Thoracic aorta (tissue), 2 donors: ENCODE results near the gene NEGR1. TPM values are rescaled to one million over a fixed set of nuclear protein-coding genes. Genes with fewer than 3 reads are reported as not detected.

Source experiments
- ATAC-seq: fragments of 150-250 bp; one replicate; pipeline ENCODE4 v1.8.0; 2017; ENCODE audit warnings: low read depth; ENCODE audit not compliant: insufficient number of reproducible peaks, low FRiP score
- DNase-seq: peaks from one replicate; pipeline ENCODE4 v3.0.0-alpha.2; 2020; ENCODE audit warnings: low spot score
- H3K27ac ChIP-seq, 2 donors: fragments of 200-600 bp; sonication (generic); 1 replicate in 1 of 2; 2 replicates in 1 of 2; pipeline ENCODE4 v1.5.1; 2016; ENCODE audit warnings: mild to moderate bottlenecking in 2 of 2, moderate library complexity in 2 of 2
- H3K27me3 ChIP-seq: fragments of 200-600 bp; sonication (generic); replicated peaks from 2 replicates; pipeline ENCODE4 v1.6.0; 2016; ENCODE audit warnings: mild to moderate bottlenecking; ENCODE audit not compliant: insufficient read depth
- H3K36me3 ChIP-seq: fragments of 200-600 bp; sonication (generic); one replicate; pipeline ENCODE4 v1.5.1; 2016
- H3K4me1 ChIP-seq, 2 donors: fragments of 200-600 bp; sonication (generic); 1 replicate in 1 of 2; 2 replicates in 1 of 2; pipeline versions ENCODE4 v1.5.1 to v1.6.0; 2016; ENCODE audit warnings: low read depth in 2 of 2, mild to moderate bottlenecking in 1 of 2; ENCODE audit not compliant: control insufficient read depth in 1 of 2
- H3K4me3 ChIP-seq: fragments of 200-600 bp; sonication (generic); 2 replicates; pipeline ENCODE4 v1.5.1; 2016; ENCODE audit warnings: mild to moderate bottlenecking
- H3K9me3 ChIP-seq: fragments of 200-600 bp; sonication (generic); 2 replicates; pipeline ENCODE4 v1.5.1; 2016
- total RNA-seq, 2 donors: library from RNA; depleted of rRNA; stranded (reverse); fragments of >200 nt; gene quantifications; one replicate each; pipeline versions ENCODE4 v1.1.0 to v1.2.3, GENCODE V29; 2016
- TF ChIP-seq, protein P1 (sequence below): fragments of 200-600 bp; sonication (generic); IDR thresholded peaks from one replicate; pipeline ENCODE4 v1.5.1; 2019; ENCODE audit warnings: antibody characterized with exemption

Gene NEGR1
- total RNA-seq, 2 donors from 2014 or later, result 10.4 to 14.4 TPM

- no peak for ATAC-seq
- TF ChIP-seq, protein P1, sequence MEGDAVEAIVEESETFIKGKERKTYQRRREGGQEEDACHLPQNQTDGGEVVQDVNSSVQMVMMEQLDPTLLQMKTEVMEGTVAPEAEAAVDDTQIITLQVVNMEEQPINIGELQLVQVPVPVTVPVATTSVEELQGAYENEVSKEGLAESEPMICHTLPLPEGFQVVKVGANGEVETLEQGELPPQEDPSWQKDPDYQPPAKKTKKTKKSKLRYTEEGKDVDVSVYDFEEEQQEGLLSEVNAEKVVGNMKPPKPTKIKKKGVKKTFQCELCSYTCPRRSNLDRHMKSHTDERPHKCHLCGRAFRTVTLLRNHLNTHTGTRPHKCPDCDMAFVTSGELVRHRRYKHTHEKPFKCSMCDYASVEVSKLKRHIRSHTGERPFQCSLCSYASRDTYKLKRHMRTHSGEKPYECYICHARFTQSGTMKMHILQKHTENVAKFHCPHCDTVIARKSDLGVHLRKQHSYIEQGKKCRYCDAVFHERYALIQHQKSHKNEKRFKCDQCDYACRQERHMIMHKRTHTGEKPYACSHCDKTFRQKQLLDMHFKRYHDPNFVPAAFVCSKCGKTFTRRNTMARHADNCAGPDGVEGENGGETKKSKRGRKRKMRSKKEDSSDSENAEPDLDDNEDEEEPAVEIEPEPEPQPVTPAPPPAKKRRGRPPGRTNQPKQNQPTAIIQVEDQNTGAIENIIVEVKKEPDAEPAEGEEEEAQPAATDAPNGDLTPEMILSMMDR, result no peak
- no peaks in the 10 kb centered on the region for H3K4me1 ChIP-seq
Observed at GRCh38 chr1:71785450-71785849, 496.9 kb downstream of the NEGR1 start.

DNA sequence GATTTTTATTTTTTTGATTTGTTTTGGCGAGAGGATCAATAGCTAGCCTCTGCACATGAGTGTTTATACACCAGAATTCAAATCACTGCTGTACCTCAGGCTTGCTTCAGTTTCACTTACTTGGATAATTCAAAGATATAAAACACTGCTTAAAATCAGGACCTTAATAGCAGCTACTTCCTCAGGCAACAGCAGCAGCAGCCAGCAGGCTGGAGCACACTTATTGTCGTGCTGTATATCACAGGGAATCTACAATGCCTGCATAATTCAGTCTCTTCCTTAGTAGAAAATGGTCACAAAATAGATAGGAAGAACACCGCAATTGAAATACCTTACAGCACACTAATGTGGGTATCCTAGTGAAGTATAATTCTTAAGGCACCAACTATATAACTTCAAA lies 497.3 kb downstream of the NEGR1 start:
- TF ChIP-seq, protein P1, result no peak
- Histone ChIP-seq H3K27me3 (no peaks in the 10 kb centered on the region), H3K4me3 (no peak overlapping the region), H3K36me3 (no peaks in the 10 kb centered on the region), H3K4me1 (no peaks in the 10 kb centered on the region), H3K9me3 (no peaks in the 10 kb centered on the region), H3K27ac (no peak overlapping the region)
- DNase-seq, result no peak
- ATAC-seq, result no peak

More at GRCh38 chr1:71785450-71785849, 496.9 kb downstream of the NEGR1 start:
- Histone ChIP-seq H3K27me3 (no peaks in the 10 kb centered on the region), H3K9me3 (no peaks in the 10 kb centered on the region), H3K27ac (no peak overlapping the region), H3K36me3 (no peaks in the 10 kb centered on the region), H3K4me3 (no peak overlapping the region)
- no peak for DNase-seq

DNA sequence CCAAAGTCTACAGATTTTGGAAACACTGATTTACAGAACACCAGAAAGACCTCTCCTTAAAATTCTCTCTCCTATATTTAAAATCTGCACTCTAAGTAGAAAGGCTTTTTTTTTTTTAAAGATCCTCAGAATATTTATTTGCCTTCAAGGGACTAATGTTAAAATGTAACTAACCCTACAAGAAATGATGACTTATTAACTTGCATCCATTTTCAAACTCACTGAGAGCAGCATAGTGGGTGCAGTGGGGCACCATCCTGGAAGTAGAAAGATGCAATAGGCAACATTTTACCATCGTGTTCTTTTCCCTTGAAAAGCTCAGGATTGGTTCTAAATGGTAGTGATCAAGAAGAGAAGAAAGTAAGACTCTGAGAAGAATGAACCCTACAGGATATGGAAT lies 498.1 kb downstream of the NEGR1 start:
- no peaks in the 10 kb centered on the region for H3K9me3 ChIP-seq
- H3K4me1 ChIP-seq, result no peaks in the 10 kb centered on the region
- no peak for DNase-seq
- H3K36me3 ChIP-seq, result no peaks in the 10 kb centered on the region
- H3K27me3 ChIP-seq, result no peaks in the 10 kb centered on the region
- H3K4me3 ChIP-seq, result no peak overlapping the region
- no peak for ATAC-seq
- TF ChIP-seq, protein P1, result no peak
- H3K27ac ChIP-seq, result no peak overlapping the region

GRCh38 chr1:71783071-71783470 lies 499.3 kb downstream of the NEGR1 start:
- Histone ChIP-seq H3K4me3 (no peak overlapping the region), H3K9me3 (no peaks in the 10 kb centered on the region), H3K36me3 (no peaks in the 10 kb centered on the region), H3K4me1 (no peaks in the 10 kb centered on the region), H3K27ac (no peak overlapping the region), H3K27me3 (no peaks in the 10 kb centered on the region)
- no peak for DNase-seq
- ATAC-seq, result no peak
- TF ChIP-seq, protein P1, result no peak

- H3K4me3 ChIP-seq, result no peak overlapping the region
- H3K9me3 ChIP-seq, result no peaks in the 10 kb centered on the region
- TF ChIP-seq, protein P1, result no peak
- no peak overlapping the region for H3K27ac ChIP-seq
- H3K27me3 ChIP-seq, result no peaks in the 10 kb centered on the region
- no peaks in the 10 kb centered on the region for H3K36me3 ChIP-seq
- H3K4me1 ChIP-seq, result no peaks in the 10 kb centered on the region
- DNase-seq (no peak), ATAC-seq (no peak)
Observed at GRCh38 chr1:71781450-71781849, 500.9 kb downstream of the NEGR1 start.
